Left lung (tissue), 14 donors: ENCODE data around the gene KRTAP13-1. TPM values are rescaled to one million over a fixed set of nuclear protein-coding genes. Genes with fewer than 3 reads are reported as not detected.

Source experiments
- ATAC-seq: fragments of 200-7000 bp; cut with Tn5 transposase; one replicate; pipeline ENCODE4 v1.9.1; 2020; ENCODE audit warnings: moderate library complexity
- DNase-seq, 4 donors: peaks; one replicate each; pipeline ENCODE4 v3.0.0-alpha.2; 2013 to 2020
- H3K27ac ChIP-seq, 2 donors: fragments of 200-600 bp; sonication (generic) in 1 of 2; one replicate each; pipeline versions ENCODE4 v1.5.0 to v1.8.0; 2020 to 2021
- H3K27me3 ChIP-seq, 2 donors: fragments of 200-600 bp; sonication (generic) in 1 of 2; one replicate each; pipeline versions ENCODE4 v1.5.0 to v1.8.0; 2020 to 2021
- H3K36me3 ChIP-seq, 2 donors: fragments of 200-600 bp; sonication (generic) in 1 of 2; one replicate each; pipeline versions ENCODE4 v1.5.0 to v1.8.0; 2020 to 2021
- H3K4me1 ChIP-seq, 2 donors: fragments of 200-600 bp; one replicate each; pipeline ENCODE4 v1.8.0; 2021
- H3K4me3 ChIP-seq, 2 donors: fragments of 200-600 bp; sonication (generic) in 1 of 2; one replicate each; pipeline versions ENCODE4 v1.5.0 to v1.8.0; 2020 to 2021; ENCODE audit warnings: mild to moderate bottlenecking in 1 of 2
- H3K9me3 ChIP-seq, 2 donors: fragments of 200-600 bp; sonication (generic) in 1 of 2; one replicate each; pipeline versions ENCODE4 v1.5.0 to v1.8.0; 2020 to 2021
- intact Hi-C, 2 donors: fragments of 100-400 bp; cut with DNase I; formaldehyde crosslinking; loops; one replicate each; pipeline versions ENCODE4 v1.11.2 to v1.14.2; 2022
- long read RNA-seq, 12 donors: library from polyadenylated mRNA in 2 of 12; unstranded in 2 of 12; transcript quantifications; one replicate each; pipeline ENCODE4 v2.0.0 and lab custom pipeline, GENCODE V29; 2019 to 2026
- polyA plus RNA-seq, 6 donors: library from polyadenylated mRNA; unstranded; fragments of 120-200 nt; gene quantifications; one replicate each; pipeline ENCODE4 v1.2.1, GENCODE V29; 2013; ENCODE audit not compliant: insufficient read length in 6 of 6
- total RNA-seq, 2 donors: library from RNA; stranded (reverse); fragmentation: NEBNext Ultra II Directional; extraction: Animal tissue kit (Norgen Biotek cat#: 25700); gene quantifications; one replicate each; pipeline ENCODE4 v1.2.1, GENCODE V29; 2021
- TF ChIP-seq, protein P1 (sequence below), 2 donors: fragments of 200-600 bp; sonication (generic) in 1 of 2; IDR thresholded peaks; one replicate each; pipeline versions ENCODE4 v1.5.0 to v1.8.0; 2021; ENCODE audit warnings: antibody characterized with exemption in 2 of 2
- donor health status: DM: no; HTN: yes; CAD: no.
- donor health status: DM: no; HTN: no; CAD: no.

KRTAP13-1 gene, protein sequence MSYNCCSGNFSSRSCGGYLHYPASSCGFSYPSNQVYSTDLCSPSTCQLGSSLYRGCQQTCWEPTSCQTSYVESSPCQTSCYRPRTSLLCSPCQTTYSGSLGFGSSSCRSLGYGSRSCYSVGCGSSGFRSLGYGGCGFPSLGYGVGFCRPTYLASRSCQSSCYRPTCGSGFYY
- total RNA-seq: not detected
- not detected for polyA plus RNA-seq
- long read RNA-seq, donor 1: 0 reads
- long read RNA-seq, donor 2: 0 reads
- long read RNA-seq, donor 3: 0 reads
- long read RNA-seq, donor 4: 0 reads
- long read RNA-seq, donor 5: 0 reads
- long read RNA-seq, donor 6: 0 reads
- long read RNA-seq, donor 7: 0 reads
- long read RNA-seq, donor 8: 0 reads
- long read RNA-seq, donor 9: 0 reads
- long read RNA-seq, donor 10: 0 reads
- long read RNA-seq, donor 11: 0 reads
- long read RNA-seq, donor 12: 0 reads

DNA sequence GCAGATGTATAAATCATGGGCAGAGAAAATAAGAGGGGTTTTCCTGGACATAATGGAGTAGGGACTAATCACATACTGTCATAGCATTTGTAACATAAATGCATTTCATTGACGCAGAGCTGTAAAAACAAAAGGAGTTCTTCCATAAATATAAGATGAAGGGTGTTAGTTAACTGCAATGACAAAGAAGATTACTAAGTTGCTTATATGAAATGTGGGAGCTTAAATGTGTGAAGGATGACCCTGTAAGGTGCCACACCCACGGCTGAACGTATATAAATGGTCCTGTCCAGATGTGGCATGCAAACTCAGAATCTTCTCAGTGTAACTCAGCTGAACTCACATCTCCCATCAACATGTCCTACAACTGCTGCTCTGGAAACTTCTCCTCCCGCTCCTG, at the start of gene KRTAP13-1:
Gene KRTAP13-1 (plus strand): TSS at position 301 of the 400 bp plus-strand sequence. CDS start 56 bp downstream, at position 357.
- DNase-seq (no peak), ATAC-seq (no peak)
- Histone ChIP-seq H3K4me3 (no peak within 1 kb of the TSS), H3K27ac (no peak within 1 kb of the TSS), H3K4me1 (no peaks in the 10 kb centered on the region), H3K27me3 (no peaks in the 10 kb centered on the region), H3K36me3 (no peaks in the 10 kb centered on the region), H3K9me3 (peaks cover 0 to 4% of the 10 kb centered on the region in 2 donors)
- intact Hi-C loops: no loop called here
- TF ChIP-seq, protein P1, sequence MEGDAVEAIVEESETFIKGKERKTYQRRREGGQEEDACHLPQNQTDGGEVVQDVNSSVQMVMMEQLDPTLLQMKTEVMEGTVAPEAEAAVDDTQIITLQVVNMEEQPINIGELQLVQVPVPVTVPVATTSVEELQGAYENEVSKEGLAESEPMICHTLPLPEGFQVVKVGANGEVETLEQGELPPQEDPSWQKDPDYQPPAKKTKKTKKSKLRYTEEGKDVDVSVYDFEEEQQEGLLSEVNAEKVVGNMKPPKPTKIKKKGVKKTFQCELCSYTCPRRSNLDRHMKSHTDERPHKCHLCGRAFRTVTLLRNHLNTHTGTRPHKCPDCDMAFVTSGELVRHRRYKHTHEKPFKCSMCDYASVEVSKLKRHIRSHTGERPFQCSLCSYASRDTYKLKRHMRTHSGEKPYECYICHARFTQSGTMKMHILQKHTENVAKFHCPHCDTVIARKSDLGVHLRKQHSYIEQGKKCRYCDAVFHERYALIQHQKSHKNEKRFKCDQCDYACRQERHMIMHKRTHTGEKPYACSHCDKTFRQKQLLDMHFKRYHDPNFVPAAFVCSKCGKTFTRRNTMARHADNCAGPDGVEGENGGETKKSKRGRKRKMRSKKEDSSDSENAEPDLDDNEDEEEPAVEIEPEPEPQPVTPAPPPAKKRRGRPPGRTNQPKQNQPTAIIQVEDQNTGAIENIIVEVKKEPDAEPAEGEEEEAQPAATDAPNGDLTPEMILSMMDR (IDR thresholded peaks at IDR 0.05): no peak

DNA sequence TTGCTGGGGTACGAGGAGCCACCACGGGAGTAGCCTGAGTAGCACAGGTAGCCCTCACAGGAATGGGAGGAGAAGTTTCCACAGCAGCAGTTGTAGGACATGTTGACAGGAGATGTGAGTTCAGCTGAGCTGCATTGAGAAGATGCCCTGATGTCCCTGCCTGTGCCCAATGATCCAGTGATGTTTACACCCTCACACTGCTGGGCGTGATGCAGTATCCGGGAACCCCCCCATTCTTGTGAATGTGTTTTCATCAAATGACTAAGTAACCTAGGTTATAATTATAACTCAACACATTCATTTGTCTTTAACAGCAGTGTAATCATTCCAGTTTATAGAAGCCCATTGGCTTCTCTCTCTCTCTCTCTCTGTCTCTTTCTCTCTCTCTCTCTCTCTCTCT, 47.3 kb upstream of the KRTAP13-1 start, which contains the start of gene KRTAP23-1:
Gene KRTAP23-1 (minus strand): TSS at position 101 of the 400 bp plus-strand sequence. CDS start 0 bp downstream, at position 101.
- TF ChIP-seq, protein P1 (IDR thresholded peaks at IDR 0.05): no peak
- Histone ChIP-seq H3K27me3 (no peaks in the 10 kb centered on the region), H3K4me1 (no peaks in the 10 kb centered on the region), H3K36me3 (no peaks in the 10 kb centered on the region), H3K4me3 (no peak within 1 kb of the TSS), H3K9me3 (peaks cover 0 to 10% of the 10 kb centered on the region in 2 donors), H3K27ac (no peak within 1 kb of the TSS)
- intact Hi-C loops: no loop called here
- no peak for DNase-seq
- no peak for ATAC-seq

DNA sequence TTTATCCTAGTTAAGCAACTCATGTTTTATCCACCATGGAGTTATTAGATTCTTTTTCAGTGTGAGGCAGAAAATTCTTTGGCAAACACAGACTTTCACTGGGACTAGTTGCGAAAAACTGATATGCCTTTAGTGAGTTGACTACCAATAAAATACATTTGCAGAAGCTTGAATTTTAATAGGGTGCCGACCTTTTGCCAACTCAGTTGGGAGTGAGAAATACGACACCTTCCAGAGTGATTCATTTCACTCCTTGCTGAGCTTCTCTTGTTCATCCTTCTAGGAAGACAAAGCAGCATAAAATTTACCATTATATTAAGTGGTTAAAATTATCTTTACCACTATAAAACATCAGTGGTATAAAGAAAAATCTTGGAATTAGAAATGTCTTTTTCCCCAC, 46.3 kb upstream of the KRTAP13-1 start:
- TF ChIP-seq, protein P1 (IDR thresholded peaks at IDR 0.05): no peak
- Histone ChIP-seq H3K4me1 (no peaks in the 10 kb centered on the region), H3K36me3 (no peaks in the 10 kb centered on the region)

DNA sequence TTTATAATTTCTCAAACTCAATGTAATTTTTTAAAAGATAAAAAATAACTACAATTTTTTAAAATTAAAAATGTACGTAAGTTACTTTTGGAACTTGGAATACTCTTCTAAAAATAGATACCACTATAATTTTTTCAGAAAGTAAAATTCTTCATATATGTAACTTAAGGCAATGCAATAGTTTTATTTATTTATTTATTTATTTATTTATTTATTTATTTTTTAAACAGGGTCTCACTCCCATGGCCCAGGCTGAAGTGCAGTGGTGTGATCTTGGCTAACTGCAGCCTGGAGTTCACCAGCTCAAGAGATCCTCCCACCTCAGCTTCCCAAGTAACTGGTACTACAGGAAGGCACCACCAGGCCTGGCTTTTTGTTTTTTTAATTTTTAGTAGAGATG, 44.3 kb upstream of the KRTAP13-1 start:
- TF ChIP-seq, protein P1 (IDR thresholded peaks at IDR 0.05): no peak

More for the DNA sequence above, 46.3 kb upstream of the KRTAP13-1 start:
- H3K27ac ChIP-seq: no peak overlapping the region
- H3K4me3 ChIP-seq: no peak overlapping the region
- DNase-seq (no peak), ATAC-seq (no peak)
- H3K27me3 ChIP-seq: no peaks in the 10 kb centered on the region
- H3K9me3 ChIP-seq: peaks cover 0 to 10% of the 10 kb centered on the region in 2 donors
- intact Hi-C loops: no loop called here

DNA sequence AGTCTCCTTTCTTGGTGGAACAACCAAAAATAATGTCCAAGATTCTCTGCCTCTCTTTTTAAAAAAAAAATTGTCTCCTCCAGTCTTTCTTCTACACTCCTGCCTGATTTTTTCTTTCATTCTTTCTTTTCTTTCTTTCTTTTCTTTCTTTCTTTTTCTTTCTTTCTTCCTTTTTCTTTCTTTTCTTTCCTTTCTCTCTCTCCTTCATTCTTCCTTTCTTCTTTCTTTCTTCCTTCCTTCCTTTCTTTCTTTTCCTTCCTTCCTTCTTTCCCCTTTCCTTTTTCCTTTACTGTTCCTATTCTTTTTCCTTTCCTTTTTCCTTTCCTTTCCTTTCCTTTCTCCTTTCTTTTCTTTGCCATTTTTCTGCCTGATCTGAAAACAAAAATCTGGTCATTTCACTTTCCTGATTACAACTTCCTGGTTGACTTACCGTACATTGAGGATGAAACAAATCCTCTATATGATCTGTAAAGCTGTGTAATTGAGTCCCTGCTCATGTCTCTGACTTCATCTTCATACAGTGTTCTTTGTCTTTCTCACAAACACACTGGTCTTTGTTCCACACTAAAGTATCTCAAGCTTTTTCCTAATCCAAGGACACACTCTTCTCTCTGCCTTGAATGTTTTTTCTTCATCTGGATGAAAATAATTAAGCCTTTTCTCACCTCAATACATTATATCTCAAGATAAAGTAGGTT, 41.4 kb upstream of the KRTAP13-1 start:
- H3K4me1 ChIP-seq: no peaks in the 10 kb centered on the region
- no peak overlapping the region for H3K4me3 ChIP-seq
- ATAC-seq (no peak), DNase-seq (no peak)
- intact Hi-C loops: no loop called here
- no peaks in the 10 kb centered on the region for H3K36me3 ChIP-seq
- TF ChIP-seq, protein P1 (IDR thresholded peaks at IDR 0.05): no peak
- H3K27ac ChIP-seq: no peak overlapping the region
- no peaks in the 10 kb centered on the region for H3K27me3 ChIP-seq
- H3K9me3 ChIP-seq: no peaks in the 10 kb centered on the region

More for the DNA sequence above, 44.3 kb upstream of the KRTAP13-1 start:
- H3K27me3 ChIP-seq: no peaks in the 10 kb centered on the region
- no peak overlapping the region for H3K4me3 ChIP-seq
- intact Hi-C loops: no loop called here
- DNase-seq (no peak), ATAC-seq (no peak)
- H3K4me1 ChIP-seq: no peaks in the 10 kb centered on the region
- H3K36me3 ChIP-seq: no peaks in the 10 kb centered on the region
- H3K27ac ChIP-seq: no peak overlapping the region
- no peaks in the 10 kb centered on the region for H3K9me3 ChIP-seq
